NCI-H1417 (cell line): ENCODE measurements around the gene CALHM1.
A peak's percentile ranks its signal among the peaks of the same experiment; 100 is the strongest.
"Not testable (repeated sequence)": the region's sequence is repeated elsewhere in the genome, so short reads cannot be mapped to it uniquely, and the experiment has no call there.

Source experiments
- DNase-seq, 3 experiments: peaks; one replicate each; lab custom pipeline; 2025; lab: John Stamatoyannopoulos, UW

Gene CALHM1

DNA sequence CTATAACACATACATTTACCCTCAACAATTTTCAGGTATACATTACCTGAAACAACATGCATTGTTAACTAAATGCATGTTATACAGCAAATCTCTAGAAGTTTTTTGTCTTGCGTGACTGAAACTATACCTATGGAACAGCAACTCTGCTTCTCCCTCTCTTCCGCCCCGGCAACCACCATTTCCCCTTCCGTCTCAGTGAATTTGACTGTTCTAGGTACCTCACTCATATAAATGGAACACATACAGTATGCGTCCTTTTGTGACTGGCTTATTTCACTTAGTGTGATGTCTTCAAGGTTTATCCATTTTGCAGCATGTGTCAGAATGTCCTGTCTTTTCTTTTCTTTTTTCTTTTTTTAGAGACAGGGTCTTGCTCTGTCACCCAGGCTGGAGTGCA, 29.1 kb downstream of the CALHM1 start:
- DNase-seq: no peak

DNA sequence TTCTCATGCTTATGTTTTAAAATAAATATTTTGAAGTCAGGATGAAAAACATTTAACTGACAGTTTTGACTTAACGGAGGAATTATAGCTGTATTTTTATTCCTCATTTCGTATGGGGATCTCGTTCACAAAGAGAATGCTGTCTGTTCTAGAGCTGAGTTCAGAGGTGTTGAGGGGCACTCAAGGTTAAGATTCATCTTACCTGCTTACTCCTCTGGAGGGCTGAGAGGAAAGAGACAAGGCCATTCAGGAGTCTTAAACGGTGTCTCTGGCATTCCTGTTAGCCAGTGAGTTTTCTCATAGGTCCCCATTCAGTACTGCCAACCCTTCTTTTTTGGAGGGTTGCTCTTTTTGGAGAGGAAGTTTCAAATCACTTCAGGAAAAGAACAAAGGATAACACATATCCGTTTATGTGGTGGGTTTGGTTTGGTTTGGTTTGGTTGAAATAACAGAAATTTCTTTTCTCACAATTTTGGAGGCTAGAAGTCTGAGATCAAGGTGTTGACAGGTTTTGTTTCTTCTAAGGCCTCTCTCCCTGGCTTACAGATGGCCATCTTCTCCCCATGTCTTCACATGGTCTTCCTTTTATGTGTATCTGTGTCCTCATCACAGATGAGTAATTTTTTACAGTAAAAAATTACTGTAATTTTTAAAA, 29.6 kb downstream of the CALHM1 start:
- no peak for DNase-seq

DNA sequence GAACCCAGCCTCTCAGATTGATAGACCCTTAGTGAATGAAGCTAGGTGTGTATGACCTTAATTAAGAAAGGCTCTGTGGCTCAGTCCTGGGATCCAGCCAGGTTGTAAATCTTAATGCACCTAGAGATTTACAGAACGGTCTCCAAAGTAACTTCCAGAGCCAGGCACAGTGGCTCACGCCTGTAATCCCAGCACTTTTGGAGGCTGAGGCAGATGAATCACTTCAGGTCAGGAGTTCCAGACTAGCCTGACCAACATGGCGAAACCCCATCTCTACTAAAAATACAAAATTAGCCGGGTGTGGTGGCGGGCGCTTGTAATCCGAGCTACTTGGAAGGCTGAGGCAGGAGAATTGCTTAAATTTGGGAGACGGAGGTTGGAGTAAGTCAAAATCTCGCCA, 30.8 kb downstream of the CALHM1 start:
- DNase-seq: no peak

DNA sequence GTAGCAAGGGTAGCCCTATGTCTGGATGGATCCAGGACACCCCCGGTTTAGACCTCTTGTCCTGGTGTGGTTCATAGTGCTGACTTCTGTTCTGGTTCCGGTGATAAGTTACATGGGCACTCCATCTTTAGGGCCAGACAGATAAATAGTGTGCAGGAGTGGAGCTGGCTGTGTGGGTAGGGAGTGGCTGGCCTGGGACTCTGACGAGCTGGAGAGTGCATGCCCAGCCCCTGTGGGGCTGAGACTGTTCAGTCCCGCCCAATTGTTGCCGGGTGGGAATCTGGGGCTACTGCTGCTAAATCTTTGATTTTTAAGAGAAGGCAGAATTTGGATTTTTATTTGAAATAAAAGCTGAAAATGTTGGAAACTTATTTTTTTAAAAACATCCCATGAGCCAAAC, 35.0 kb downstream of the CALHM1 start:
- DNase-seq: no peak

DNA sequence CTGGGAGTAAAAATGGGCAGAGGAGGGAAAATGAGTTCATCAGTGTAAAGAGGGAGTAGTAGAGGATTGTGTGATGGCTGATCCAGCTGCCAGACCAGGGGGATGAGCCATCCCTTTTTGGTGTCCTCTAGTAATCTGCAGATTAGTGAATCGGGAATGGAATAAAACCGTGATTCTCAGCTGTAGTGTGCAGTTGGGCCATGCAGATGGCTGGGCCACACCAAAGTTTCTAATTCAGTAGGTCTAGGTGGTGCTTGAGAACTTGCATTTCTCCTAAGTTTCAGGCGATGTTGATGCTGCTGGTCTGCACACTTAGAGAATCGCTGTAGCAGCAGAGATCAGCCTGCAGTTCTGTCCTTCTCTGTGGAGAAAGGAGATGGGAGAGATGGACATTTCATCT, 39.6 kb downstream of the CALHM1 start:
- DNase-seq: no peak

DNA sequence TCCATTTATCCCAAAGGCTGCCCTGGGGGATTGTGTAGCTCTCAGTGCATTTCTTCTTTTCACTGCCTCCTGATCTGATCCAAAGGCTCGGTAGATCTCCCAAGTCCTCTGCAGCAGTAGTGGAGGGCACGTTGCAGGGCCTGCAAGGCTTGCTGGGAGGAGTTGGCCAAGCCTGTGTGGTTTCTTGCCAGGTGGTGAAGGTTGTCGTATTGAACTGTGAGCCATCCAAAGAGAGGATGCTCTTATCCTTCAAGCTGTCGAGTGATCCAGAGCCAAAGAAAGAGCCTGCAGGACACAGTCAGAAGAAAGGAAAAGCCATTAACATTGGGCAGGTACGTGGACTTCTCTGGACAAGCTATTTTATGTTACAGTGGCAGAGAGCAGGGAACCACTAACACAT, 41.1 kb downstream of the CALHM1 start:
- no peak for DNase-seq

DNA sequence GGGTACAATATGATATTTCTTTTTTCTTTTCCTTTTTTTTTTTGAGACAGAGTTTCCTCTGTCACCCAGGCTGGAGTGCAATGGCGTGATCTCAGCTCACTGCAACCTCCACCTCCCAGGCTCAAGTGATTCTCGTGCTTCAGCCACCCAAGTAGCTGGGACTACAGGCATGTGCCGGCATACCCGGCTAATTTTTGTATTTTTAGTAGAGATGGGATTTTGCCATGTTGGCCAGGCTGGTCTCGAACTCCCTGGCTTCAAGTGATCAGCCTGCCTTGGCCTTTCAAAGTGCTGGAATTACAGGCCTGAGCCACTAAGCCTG, 41.6 kb downstream of the CALHM1 start:
- DNase-seq: not testable (repeated sequence)

DNA sequence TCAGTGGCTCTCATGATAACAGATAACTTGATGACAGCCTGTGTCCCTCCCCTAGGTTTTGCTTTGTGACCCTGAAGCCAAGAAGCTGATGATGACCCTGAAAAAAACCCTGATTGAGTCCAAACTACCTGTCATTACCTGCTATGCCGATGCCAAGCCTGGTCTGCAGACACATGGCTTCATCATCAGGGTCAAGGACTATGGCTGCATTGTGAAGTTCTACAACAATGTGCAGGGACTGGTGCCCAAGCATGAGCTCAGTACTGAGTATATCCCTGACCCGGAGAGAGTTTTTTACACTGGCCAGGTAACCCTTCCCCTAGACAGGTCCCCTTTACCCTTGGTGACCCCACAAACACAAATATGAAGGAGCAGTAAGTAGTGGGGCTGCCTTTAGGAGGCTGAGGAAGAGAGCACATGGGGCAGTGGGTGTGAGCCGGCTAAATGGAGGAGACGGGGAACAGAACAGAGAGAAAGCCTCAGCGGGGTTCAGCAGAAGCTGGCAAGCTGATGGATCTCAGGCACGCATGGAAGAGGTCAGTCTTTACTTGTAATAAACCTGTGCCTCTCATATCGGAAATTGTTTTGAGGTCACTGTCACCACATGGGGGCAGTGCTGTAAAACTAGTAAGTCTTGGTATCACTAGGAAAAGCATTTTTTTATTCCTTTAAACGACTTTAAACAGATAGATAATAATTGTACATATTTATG, 42.1 kb downstream of the CALHM1 start:
- DNase-seq: peak; percentile 6 to 67 (median 27)

DNA sequence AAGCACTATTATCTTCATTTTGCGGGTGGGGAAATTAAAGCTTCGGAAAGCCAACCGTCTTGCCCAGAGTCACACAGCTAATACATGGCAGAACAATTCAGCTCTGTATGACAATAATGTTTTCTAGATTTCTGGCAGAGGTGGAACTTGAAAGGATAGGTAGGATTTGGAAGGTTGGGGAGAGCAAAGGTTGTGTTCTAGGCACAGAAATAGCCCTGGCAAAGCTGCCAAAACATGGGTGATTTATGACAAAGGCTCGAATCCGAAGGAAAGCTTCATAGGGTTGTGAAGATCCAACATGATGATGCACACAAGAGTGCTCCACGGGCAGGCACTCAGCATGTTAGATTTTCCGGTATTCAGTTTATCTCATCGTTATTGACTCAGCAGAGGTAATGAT, 43.1 kb downstream of the CALHM1 start:
- no peak for DNase-seq

DNA sequence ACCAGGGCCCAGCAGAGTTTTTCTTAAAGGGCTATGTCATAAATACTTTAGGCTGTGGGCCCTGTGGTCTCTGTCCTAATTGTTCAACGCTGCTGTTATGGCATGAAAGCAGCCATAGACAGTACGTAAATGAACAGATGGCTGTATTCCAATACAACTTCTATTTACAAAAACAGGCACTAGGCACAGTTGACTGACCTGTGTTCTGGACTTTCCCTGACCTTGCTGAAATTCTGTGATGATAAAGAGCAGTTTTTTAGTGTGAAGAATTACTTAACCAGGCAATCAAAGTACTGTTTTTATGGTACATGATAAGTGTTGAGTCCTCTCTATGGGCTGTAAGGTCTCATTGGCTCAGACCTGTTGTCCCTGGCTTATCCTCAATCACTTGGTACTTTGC, 45.1 kb downstream of the CALHM1 start:
- DNase-seq: no peak
